HG03196 (cell line): ENCODE data around the gene MMP7.

Source experiments
- ATAC-seq: cut with Tn5 transposase; IDR thresholded peaks from one replicate; pipeline ENCODE4 v1.9.1; 2021; ENCODE audit not compliant: unreplicated experiment

Gene MMP7

GRCh38 chr11:102530558-102530957 lies at the start of gene MMP7:
TSS of gene MMP7 (minus strand) at chr11:102530747. CDS start at chr11:102530700, 47 bp downstream.
- ATAC-seq: no peak

GRCh38 chr11:102577723-102578122 lies 47.2 kb upstream of the MMP7 start:
- ATAC-seq: no peak

- ATAC-seq: peak; percentile 35
Measured at GRCh38 chr11:102577182-102577581, 46.6 kb upstream of the MMP7 start.

GRCh38 chr11:102576350-102576749 lies 45.8 kb upstream of the MMP7 start:
- ATAC-seq: peak; percentile 50

GRCh38 chr11:102575012-102575411 lies 44.5 kb upstream of the MMP7 start:
- no peak for ATAC-seq

- no peak for ATAC-seq
Measured at GRCh38 chr11:102573851-102574250, 43.3 kb upstream of the MMP7 start.

- ATAC-seq: no peak
Measured at GRCh38 chr11:102572554-102573220, 42.1 kb upstream of the MMP7 start.

GRCh38 chr11:102568851-102569250 lies 38.3 kb upstream of the MMP7 start:
- ATAC-seq: no peak

- no peak for ATAC-seq
Measured at GRCh38 chr11:102566112-102566511, 35.6 kb upstream of the MMP7 start.

- ATAC-seq: peak; percentile 64
Measured at GRCh38 chr11:102564110-102564509, 33.6 kb upstream of the MMP7 start.

- ATAC-seq: no peak
Measured at GRCh38 chr11:102561636-102562035, 31.1 kb upstream of the MMP7 start.

- ATAC-seq: peak; percentile 74
Measured at GRCh38 chr11:102560555-102561011, 30.0 kb upstream of the MMP7 start.

GRCh38 chr11:102559839-102560238 lies 29.3 kb upstream of the MMP7 start:
- peak; percentile 45 for ATAC-seq

GRCh38 chr11:102555091-102555490 lies 24.5 kb upstream of the MMP7 start:
- ATAC-seq: no peak

- ATAC-seq: peak; percentile 75
Measured at GRCh38 chr11:102553835-102554282, 23.3 kb upstream of the MMP7 start.

GRCh38 chr11:102552447-102553194 lies 22.1 kb upstream of the MMP7 start:
- ATAC-seq: no peak

GRCh38 chr11:102552020-102552419 lies 21.5 kb upstream of the MMP7 start:
- ATAC-seq: no peak

GRCh38 chr11:102551169-102551781 lies 20.7 kb upstream of the MMP7 start:
- no peak for ATAC-seq

GRCh38 chr11:102546923-102547471 lies 16.4 kb upstream of the MMP7 start:
- ATAC-seq: peak; percentile 86

GRCh38 chr11:102546427-102546826 lies 15.9 kb upstream of the MMP7 start:
- peak; percentile 43 for ATAC-seq

GRCh38 chr11:102545701-102546100 lies 15.2 kb upstream of the MMP7 start:
- ATAC-seq: no peak

- ATAC-seq: no peak
Measured at GRCh38 chr11:102544594-102544993, 14.0 kb upstream of the MMP7 start.
